HG03066 (cell line): Measurements from ENCODE around the gene ERGIC1.

ENCODE experiments used
- ATAC-seq: cut with Tn5 transposase; IDR thresholded peaks from one replicate; pipeline ENCODE4 v1.9.1; 2021; ENCODE audit warnings: low read depth; ENCODE audit not compliant: unreplicated experiment

Gene ERGIC1

DNA sequence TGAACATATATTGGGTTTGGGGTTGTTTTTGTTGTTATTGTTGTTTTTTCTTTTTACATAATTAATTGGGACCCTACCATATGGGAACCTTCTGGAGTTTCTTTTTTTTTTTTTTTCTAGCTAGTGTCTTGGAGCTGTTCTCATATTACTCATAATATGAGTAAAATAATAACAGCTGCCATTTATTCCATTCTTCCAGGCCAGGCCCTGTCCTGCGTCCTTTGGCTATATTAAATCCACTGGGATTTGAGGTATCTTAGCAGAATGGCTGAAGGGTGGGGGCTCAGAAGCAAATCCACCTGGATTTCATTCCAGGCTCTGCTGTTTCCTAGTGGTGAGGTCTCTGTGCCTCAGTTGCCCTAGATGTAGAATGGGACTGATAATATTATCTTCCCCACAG, 77.9 kb downstream of the ERGIC1 start:
- ATAC-seq: no peak

DNA sequence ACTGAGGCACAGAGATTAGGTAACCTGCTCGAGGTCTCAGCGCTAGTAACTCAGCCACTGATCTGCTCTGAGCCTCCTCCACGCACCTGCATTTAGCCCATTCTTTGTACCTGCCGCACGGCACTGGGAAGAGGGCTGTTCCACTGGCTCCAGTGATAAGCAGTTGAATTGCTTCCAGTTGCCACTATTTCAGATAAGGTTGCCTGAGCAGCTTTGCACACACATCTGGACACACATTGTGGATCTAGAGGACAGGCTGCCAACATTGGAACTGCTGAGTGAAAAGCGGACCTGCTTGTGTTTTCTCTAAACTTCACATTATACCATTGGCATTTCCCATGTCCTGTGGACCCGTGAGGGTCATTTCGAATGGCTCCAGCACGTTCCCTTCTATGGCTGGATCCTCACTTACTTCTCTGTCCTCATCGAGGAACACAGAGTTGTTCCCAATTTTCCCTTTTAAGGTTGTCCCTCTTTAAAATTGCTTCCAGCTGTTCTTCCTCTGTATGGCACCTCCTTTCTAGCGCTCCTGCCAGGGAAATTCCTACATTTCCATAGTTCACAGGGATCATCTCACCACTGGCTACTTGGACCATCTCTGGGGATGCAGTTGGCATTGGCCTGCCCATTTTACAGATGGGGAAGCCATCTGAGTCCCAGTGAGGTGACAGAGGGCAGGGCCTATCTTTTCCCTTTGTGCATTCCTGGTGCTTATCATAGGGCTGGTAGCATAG, 79.2 kb downstream of the ERGIC1 start:
- ATAC-seq: no peak

- no peak for ATAC-seq
Measured at GRCh38 chr5:172915514-172915913, 81.5 kb downstream of the ERGIC1 start.

- ATAC-seq: no peak
Measured at GRCh38 chr5:172918421-172919371, 84.6 kb downstream of the ERGIC1 start.

GRCh38 chr5:172919525-172920446, 85.7 kb downstream of the ERGIC1 start:
- ATAC-seq: no peak

- ATAC-seq: no peak
Measured at GRCh38 chr5:172920447-172920849, 86.4 kb downstream of the ERGIC1 start.

GRCh38 chr5:172920995-172921394, 86.9 kb downstream of the ERGIC1 start:
- no peak for ATAC-seq

DNA sequence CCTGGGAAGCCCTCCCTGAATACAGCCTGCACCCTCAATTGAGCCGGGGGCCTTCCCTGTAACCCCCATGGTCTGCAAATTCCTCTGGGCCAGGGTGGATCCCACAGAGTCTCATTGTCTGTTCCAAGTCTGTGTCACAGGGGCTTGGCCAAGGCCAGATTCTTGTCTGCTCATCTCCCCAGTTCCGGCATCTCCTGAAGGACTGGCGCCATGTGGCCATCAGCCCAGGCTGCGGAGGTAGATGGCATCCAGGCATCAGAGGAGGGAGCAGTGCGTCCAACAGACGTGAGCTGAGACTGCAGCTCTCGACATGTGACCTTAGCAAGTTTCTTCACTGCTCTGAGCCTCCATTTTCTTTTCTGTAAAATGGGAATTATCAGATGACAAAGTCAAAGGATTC, 87.9 kb downstream of the ERGIC1 start:
- ATAC-seq: no peak

- ATAC-seq: no peak
Measured at GRCh38 chr5:172923539-172923938, 89.5 kb downstream of the ERGIC1 start.

DNA sequence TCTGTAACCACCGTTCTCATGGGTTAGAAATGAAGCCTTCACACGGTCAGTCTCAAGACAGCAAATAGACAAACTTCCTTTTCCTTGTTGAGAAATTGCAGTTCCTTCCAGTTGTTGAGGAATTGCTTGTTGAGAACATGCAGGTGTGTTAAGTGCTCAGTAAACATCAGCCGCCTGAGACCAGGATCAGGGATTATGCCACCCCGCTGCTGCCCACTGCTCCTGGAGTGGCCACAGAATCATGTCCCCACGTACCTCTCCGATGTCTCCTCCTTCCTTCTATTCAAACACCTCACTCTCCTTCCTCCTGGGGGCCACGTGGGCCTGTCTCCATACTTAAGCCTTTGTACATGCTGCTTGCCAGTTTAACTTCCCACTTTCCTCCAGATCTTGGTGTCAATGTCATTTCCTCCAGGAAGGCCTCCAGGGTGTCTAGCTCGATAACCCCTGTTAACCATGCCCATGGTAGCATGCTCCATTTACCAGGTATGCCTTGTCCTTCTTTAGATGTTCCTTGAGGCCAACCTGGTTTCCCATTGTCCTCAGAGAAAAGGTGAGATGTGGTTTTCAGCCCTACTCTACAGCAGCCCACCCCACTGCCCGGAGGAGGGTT, 91.4 kb downstream of the ERGIC1 start:
- ATAC-seq: no peak

DNA sequence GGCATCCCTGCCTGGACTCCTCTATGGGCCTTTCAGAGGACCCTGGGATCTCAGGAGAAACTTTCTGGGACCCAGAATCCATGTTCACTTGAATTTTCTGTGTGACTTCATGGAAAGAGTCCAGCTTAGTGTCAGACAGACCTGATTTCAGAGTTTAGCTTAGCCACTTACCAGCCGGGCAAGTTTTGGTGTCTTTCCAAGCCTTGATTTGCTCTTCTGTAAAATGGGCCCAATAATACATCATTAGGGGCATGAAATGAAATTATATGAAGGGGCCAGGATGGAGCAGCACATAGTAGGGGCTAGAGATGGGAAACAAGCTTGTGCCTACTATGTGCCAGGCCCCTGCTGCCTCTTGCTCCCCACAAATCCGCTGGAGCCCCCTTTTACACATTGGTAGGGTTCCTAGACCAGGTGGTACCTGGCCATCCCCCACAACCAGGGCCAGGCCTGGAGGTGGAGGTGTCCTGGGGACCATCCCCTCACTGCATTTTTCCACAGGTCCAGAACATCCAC, 92.0 kb downstream of the ERGIC1 start:
- ATAC-seq: no peak

DNA sequence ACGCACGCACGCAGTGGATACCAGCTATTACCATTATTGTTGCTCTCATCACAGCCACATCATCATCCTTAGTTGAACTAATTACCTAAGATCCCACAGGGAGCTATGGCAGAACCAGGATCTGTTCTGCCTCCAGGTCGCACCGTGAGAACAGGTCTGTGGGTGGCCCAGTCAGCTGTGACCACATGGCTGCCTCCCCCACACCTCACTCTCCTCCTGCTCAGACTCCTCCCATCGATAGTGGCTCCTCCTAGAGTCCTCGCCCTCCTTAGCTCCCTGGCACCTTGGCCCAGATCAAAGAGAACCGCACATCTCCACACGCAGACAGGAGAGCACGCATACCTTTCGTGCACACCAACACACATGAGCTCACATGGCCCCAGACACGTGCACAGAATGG, 92.7 kb downstream of the ERGIC1 start:
- no peak for ATAC-seq

GRCh38 chr5:172929371-172929838, 95.4 kb downstream of the ERGIC1 start:
- no peak for ATAC-seq

DNA sequence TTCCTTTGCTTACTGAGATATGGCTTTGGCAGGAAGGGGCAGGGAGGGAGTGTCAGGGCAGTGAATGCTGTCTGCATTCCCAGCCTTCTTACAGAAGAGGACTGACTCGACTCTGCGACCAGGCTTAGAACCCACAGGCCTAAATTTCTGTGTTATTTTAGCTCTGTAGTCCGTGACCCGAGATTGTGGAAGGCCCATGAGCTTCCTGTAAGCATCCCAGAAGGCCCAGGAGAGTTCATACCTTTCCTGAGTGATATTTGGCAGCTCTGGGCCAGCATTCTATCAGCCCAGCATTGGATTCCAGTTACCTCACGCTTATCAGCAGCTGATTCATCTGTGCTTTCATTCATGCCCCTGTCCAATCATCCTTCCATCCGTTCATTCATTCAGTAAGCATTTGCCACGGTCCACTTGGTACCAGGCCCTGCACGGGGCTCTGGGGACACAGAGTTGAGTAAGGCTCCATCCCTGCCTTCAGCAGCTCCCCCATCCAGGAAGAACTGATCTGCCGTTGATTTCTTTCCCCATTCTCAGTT, 97.0 kb downstream of the ERGIC1 start:
- no peak for ATAC-seq

GRCh38 chr5:172932313-172933017, 98.4 kb downstream of the ERGIC1 start:
- peak; percentile 55 for ATAC-seq

GRCh38 chr5:172933238-172933637, 99.2 kb downstream of the ERGIC1 start:
- no peak for ATAC-seq

- no peak for ATAC-seq
Measured at GRCh38 chr5:172935096-172935495, 101.0 kb downstream of the ERGIC1 start.

DNA sequence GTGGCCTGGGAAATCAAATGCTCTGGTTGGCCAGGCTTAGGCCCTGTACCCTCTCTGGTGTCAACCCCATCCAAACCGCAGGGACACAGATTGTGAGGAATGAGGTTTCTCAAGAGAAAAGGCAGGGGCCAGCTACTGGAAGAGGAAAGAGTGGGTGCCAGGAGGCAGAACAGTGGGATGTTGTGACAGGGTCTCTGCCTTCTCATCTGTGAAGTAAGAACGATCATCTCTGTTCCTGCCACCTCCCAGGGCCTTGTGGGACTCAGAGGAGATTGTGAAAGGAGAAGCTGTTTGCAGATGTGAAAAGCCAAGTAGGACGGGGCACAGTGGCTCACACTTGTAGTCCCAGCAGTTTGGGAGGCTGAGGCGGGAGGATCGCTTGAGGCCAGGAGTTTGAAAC, 102.3 kb downstream of the ERGIC1 start:
- ATAC-seq: no peak

DNA sequence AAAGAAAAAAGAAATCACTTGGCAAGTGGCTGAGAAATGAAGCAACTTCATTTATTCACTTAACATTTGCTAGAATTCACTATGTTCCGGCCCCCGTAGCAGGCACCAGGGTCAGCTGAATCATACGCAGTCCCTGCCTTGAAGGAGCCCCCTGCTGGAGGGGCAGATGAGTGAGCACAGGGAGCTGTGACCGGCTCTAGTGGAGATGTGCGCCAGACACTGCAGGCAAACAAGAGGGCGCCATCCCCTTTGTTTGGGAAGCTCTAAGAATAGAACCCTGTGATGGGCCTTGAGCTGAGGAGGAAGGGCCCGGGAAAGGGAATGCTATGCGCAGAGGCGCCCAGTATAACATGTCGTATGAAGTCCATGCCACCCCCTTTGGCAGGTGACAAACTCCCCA, 105.0 kb downstream of the ERGIC1 start:
- ATAC-seq: no peak
